ENCODE data around the gene PDE11A. TPM values are rescaled to one million over a fixed set of nuclear protein-coding genes. Genes with fewer than 3 reads are reported as not detected.

PDE11A gene
- total RNA-seq, 1 experiment from 2014 or later, result not detected

GRCh38 chr2:177633910-177634294 is 438.7 kb downstream of the PDE11A start:
- Mint-ChIP-seq H3K4me3 (ENCODE audit: unreplicated experiment) (no peak overlapping the region), H3K9me3 (ENCODE audit: unreplicated experiment) (no peaks in the 10 kb centered on the region), H3K27me3 (ENCODE audit: insufficient read depth, unreplicated experiment) (peaks cover 12% of the 10 kb centered on the region), H3K36me3 (ENCODE audit: insufficient read depth, unreplicated experiment) (no peaks in the 10 kb centered on the region), H3K27ac (ENCODE audit: low read depth, unreplicated experiment) (no peak overlapping the region), H3K4me1 (ENCODE audit: insufficient read depth, unreplicated experiment) (no peaks in the 10 kb centered on the region)
- ChIA-PET CTCF (interaction anchor here (0.6 to 0.9 kb wide), 2 partner anchors 36 to 91 kb away, joined by 4 read pairs; no protein-coding TSS in a partner anchor), POLR2A (interaction anchor here (0.6 kb wide), 1 partner anchor 370 kb away, joined by 3 read pairs; no protein-coding TSS in a partner anchor)
- no peak for TF ChIP-seq CTCF (IDR thresholded peaks at IDR 0.05; ENCODE audit: unreplicated experiment)
- no peak for DNase-seq (ENCODE audit: unreplicated experiment)
- intact Hi-C loops (cut with micrococcal nuclease), result no loop called here
- BruUV-seq (replicated peaks), result no TSS peak

- TF ChIP-seq CTCF (IDR thresholded peaks at IDR 0.05; ENCODE audit: unreplicated experiment), result no peak
- H3K36me3 Mint-ChIP-seq (ENCODE audit: insufficient read depth, unreplicated experiment), result no peaks in the 10 kb centered on the region
- H3K27me3 Mint-ChIP-seq (ENCODE audit: insufficient read depth, unreplicated experiment), result peaks cover 12% of the 10 kb centered on the region
- intact Hi-C loops (cut with micrococcal nuclease), result no loop called here
- DNase-seq (ENCODE audit: unreplicated experiment), result no peak
- ChIA-PET CTCF (interaction anchor here (0.8 kb wide), 1 partner anchor 35 kb away, joined by 3 read pairs; no protein-coding TSS in a partner anchor), POLR2A (no interaction called here)
- no peaks in the 10 kb centered on the region for H3K9me3 Mint-ChIP-seq (ENCODE audit: unreplicated experiment)
- no TSS peak for BruUV-seq (replicated peaks)
- H3K27ac Mint-ChIP-seq (ENCODE audit: low read depth, unreplicated experiment), result no peak overlapping the region
- no peaks in the 10 kb centered on the region for H3K4me1 Mint-ChIP-seq (ENCODE audit: insufficient read depth, unreplicated experiment)
- H3K4me3 Mint-ChIP-seq (ENCODE audit: unreplicated experiment), result no peak overlapping the region
These were observed 439.5 kb downstream of the PDE11A start for GRCh38 chr2:177633111-177633510.

DNA sequence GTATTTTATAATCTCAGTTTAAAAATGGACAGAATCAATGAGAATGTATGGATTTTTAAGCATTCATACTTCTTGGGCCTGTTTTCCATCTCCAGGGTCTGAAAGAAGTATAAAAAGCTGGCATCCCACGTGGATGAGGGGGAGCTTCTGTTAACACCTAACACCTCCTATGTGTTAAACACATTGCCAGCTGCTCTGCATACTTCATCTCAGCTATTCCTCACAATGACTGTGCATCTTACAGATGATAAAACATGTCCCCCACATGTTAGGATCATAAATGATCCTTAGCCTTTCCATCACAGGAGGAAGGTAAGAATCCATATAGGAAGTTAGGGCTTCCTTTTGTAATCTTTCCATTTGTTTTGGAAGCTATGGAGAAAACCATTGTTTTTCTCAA is 440.9 kb downstream of the PDE11A start:
- no peak for TF ChIP-seq CTCF (IDR thresholded peaks at IDR 0.05; ENCODE audit: unreplicated experiment)
- POLR2A ChIA-PET, result no interaction called here
- Mint-ChIP-seq H3K4me3 (ENCODE audit: unreplicated experiment) (no peak overlapping the region), H3K36me3 (ENCODE audit: insufficient read depth, unreplicated experiment) (no peaks in the 10 kb centered on the region), H3K4me1 (ENCODE audit: insufficient read depth, unreplicated experiment) (no peaks in the 10 kb centered on the region), H3K27ac (ENCODE audit: low read depth, unreplicated experiment) (no peak overlapping the region), H3K27me3 (ENCODE audit: insufficient read depth, unreplicated experiment) (peaks cover 22% of the 10 kb centered on the region), H3K9me3 (ENCODE audit: unreplicated experiment) (no peaks in the 10 kb centered on the region)
- intact Hi-C loops (cut with micrococcal nuclease), result no loop called here
- no peak for DNase-seq (ENCODE audit: unreplicated experiment)
- CTCF ChIA-PET, result interaction anchor here (0.7 to 0.9 kb wide), 3 partner anchors 17 to 75 kb away, joined by 3 to 4 read pairs (median 4); no protein-coding TSS in a partner anchor
- BruUV-seq (replicated peaks), result no TSS peak

DNA sequence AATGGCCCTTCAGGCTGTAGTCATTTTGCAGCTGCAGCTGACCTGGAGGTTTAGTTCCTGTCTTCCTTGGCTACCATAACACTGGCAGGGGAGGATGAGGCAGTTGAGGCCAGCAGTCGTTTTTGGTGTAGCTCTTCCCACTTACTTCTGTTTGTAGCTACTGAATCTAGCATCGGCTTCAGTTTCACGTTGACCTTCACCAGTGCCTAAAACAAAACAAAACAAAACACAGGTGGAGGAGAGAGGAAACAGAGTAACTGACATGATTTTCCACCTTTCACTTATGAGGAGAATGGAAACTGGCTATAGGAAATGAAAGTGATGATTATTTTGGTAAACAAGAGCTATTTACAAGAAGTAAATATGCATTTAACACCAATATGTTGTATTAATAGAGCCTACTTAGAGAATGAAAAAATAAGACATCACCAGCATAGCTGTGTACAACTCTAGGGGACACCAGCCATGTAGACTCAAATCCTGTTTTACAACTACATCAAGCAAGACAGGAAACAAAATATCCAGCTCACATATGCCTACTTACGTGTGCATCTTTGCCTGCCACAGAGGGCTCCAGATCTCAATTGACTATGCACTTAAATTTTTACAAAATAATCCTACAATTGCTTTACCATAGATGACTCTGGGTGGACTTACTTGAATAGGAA is 443.1 kb downstream of the PDE11A start:
- intact Hi-C loops (cut with micrococcal nuclease), result no loop called here
- no peak for DNase-seq (ENCODE audit: unreplicated experiment)
- H3K9me3 Mint-ChIP-seq (ENCODE audit: unreplicated experiment), result no peaks in the 10 kb centered on the region
- H3K4me1 Mint-ChIP-seq (ENCODE audit: insufficient read depth, unreplicated experiment), result no peaks in the 10 kb centered on the region
- peaks cover 24% of the 10 kb centered on the region for H3K27me3 Mint-ChIP-seq (ENCODE audit: insufficient read depth, unreplicated experiment)
- TF ChIP-seq CTCF (IDR thresholded peaks at IDR 0.05; ENCODE audit: unreplicated experiment), result no peak
- POLR2A ChIA-PET, result no interaction called here
- no TSS peak for BruUV-seq (replicated peaks)
- no peaks in the 10 kb centered on the region for H3K36me3 Mint-ChIP-seq (ENCODE audit: insufficient read depth, unreplicated experiment)
- no peak overlapping the region for H3K4me3 Mint-ChIP-seq (ENCODE audit: unreplicated experiment)
- no peak overlapping the region for H3K27ac Mint-ChIP-seq (ENCODE audit: low read depth, unreplicated experiment)
- CTCF ChIA-PET, result interaction anchor here (0.9 to 1.2 kb wide), 3 partner anchors 11 to 140 kb away, joined by 3 to 4 read pairs (median 3); no protein-coding TSS in a partner anchor

Measured in MCF 10A (cell line).